Spinal cord (tissue), 10 donors: ENCODE data around the gene ZNF26. TPM values are rescaled to one million over a fixed set of nuclear protein-coding genes. Genes with fewer than 3 reads are reported as not detected.
"Not testable (repeated sequence)": the region's sequence is repeated elsewhere in the genome, so short reads cannot be mapped to it uniquely, and the experiment has no call there.

Source experiments
- DNase-seq, 6 donors: peaks; one replicate each; pipeline versions ENCODE4 v3.0.0 to v3.0.0-alpha.2; 2013 to 2015; ENCODE audit warnings: low spot score in 6 of 6, low read depth in 4 of 6
- H3K27ac ChIP-seq: one replicate; pipeline ENCODE4 v1.5.1; 2013; ENCODE audit warnings: low read depth, low read length, control low read depth
- H3K27me3 ChIP-seq: one replicate; pipeline ENCODE4 v1.6.1; 2013; ENCODE audit warnings: low read length; ENCODE audit not compliant: control insufficient read depth, insufficient read depth
- H3K36me3 ChIP-seq: one replicate; pipeline ENCODE4 v1.6.1; 2013; ENCODE audit warnings: low read length; ENCODE audit not compliant: control insufficient read depth, insufficient read depth
- H3K4me1 ChIP-seq: one replicate; pipeline ENCODE4 v1.6.1; 2013; ENCODE audit warnings: low read length; ENCODE audit not compliant: control insufficient read depth, insufficient read depth
- H3K4me3 ChIP-seq: one replicate; pipeline ENCODE4 v1.5.1; 2013; ENCODE audit warnings: low read depth, low read length, control low read depth
- H3K9me3 ChIP-seq: one replicate; pipeline ENCODE4 v1.6.1; 2013; ENCODE audit warnings: low read length; ENCODE audit not compliant: control insufficient read depth, insufficient read depth
- WGBS: methylation state at CpG from one replicate; pipeline ENCODE4 v1.1.5; 2013; ENCODE audit warnings: missing lambda C conversion rate; ENCODE audit not compliant: insufficient coverage; 5-methylcytosine and 5-hydroxymethylcytosine counted together
- polyA plus RNA-seq, 2 donors: library from polyadenylated mRNA; unstranded; fragments of 120-200 nt; gene quantifications; one replicate each; pipeline ENCODE4 v1.2.1, GENCODE V29; 2013; ENCODE audit not compliant: insufficient read length in 2 of 2
- total RNA-seq, 2 donors: library from RNA; depleted of rRNA in 1 of 2; stranded (reverse); fragments of 120-200 nt in 1 of 2; fragments of >200 nt in 1 of 2; gene quantifications; one replicate each; pipeline versions ENCODE4 v1.2.3 to v1.2.4, GENCODE V29; 2013 to 2014
- donor health status: healthy.

ZNF26 gene
- total and polyA plus RNA-seq, 4 donors: 9.4 to 13.8 (median 11.2) TPM

- no peak for DNase-seq
- WGBS: 70% methylated on average over 11 of the region's 14 CpGs
- no peaks in the 10 kb centered on the region for H3K27me3 ChIP-seq
- peak overlapping the region; percentile 70 for H3K4me3 ChIP-seq
- peaks cover 20% of the 10 kb centered on the region for H3K4me1 ChIP-seq
- peaks cover 17% of the 10 kb centered on the region for H3K9me3 ChIP-seq
- peaks cover 20% of the 10 kb centered on the region for H3K36me3 ChIP-seq
- peak overlapping the region; percentile 93 for H3K27ac ChIP-seq
These were observed 31.6 kb upstream of the ZNF26 start for GRCh38 chr12:132954471-132955048.

- Histone ChIP-seq H3K27ac (peak overlapping the region; percentile 93), H3K4me3 (peak overlapping the region; percentile 70), H3K4me1 (peaks cover 20% of the 10 kb centered on the region), H3K9me3 (peaks cover 10% of the 10 kb centered on the region), H3K36me3 (peaks cover 12% of the 10 kb centered on the region), H3K27me3 (no peaks in the 10 kb centered on the region)
- peak in 5 of 6 donors; percentile 12 to 69 (median 29) for DNase-seq
- 6% methylated on average over 33 of the region's 39 CpGs for WGBS
These were observed 30.8 kb upstream of the ZNF26 start for GRCh38 chr12:132955094-132956010.

GRCh38 chr12:132956011-132956788 is 30.0 kb upstream of the ZNF26 start, which contains the start of gene ZNF605:
Gene ZNF605, minus strand, starts transcription at chr12:132956306. Its CDS starts 10,671 bp downstream, at chr12:132945635.
- peak; percentile 78 to 98 (median 90) for DNase-seq
- peak within 1 kb of the TSS; percentile 83 for H3K4me3 ChIP-seq
- peak within 1 kb of the TSS; percentile 93 for H3K27ac ChIP-seq
- 2% methylated on average over 65 of the region's 67 CpGs for WGBS
- H3K27me3 ChIP-seq: no peaks in the 10 kb centered on the region
- peaks cover 10% of the 10 kb centered on the region for H3K9me3 ChIP-seq
- peaks cover 13% of the 10 kb centered on the region for H3K36me3 ChIP-seq
- H3K4me1 ChIP-seq: peaks cover 20% of the 10 kb centered on the region

GRCh38 chr12:132961790-132962189 is 24.4 kb upstream of the ZNF26 start:
- not testable (repeated sequence) for H3K4me3 ChIP-seq, H3K27me3 ChIP-seq, H3K9me3 ChIP-seq, DNase-seq, H3K4me1 ChIP-seq, H3K27ac ChIP-seq
- WGBS: 100% methylated on average over 7 of the region's 14 CpGs
- peaks cover 32% of the 10 kb centered on the region for H3K36me3 ChIP-seq

- H3K36me3 ChIP-seq: peaks cover 43% of the 10 kb centered on the region
- H3K27ac ChIP-seq, H3K4me3 ChIP-seq, DNase-seq, H3K4me1 ChIP-seq, H3K27me3 ChIP-seq, H3K9me3 ChIP-seq: not testable (repeated sequence)
- 45% methylated on average over 9 of the region's 10 CpGs for WGBS
These were observed 22.2 kb upstream of the ZNF26 start for GRCh38 chr12:132963947-132964346.

GRCh38 chr12:132965796-132966195 is 20.4 kb upstream of the ZNF26 start:
- H3K4me1 ChIP-seq: no peaks in the 10 kb centered on the region
- no peak overlapping the region for H3K4me3 ChIP-seq
- H3K27me3 ChIP-seq: no peaks in the 10 kb centered on the region
- H3K27ac ChIP-seq: no peak overlapping the region
- no peak for DNase-seq
- 100% methylated on average over 5 of the region's 12 CpGs for WGBS
- H3K36me3 ChIP-seq: peaks cover 43% of the 10 kb centered on the region
- H3K9me3 ChIP-seq: peaks cover 11% of the 10 kb centered on the region

GRCh38 chr12:132966676-132967415 is 19.3 kb upstream of the ZNF26 start:
- Histone ChIP-seq H3K27me3 (no peaks in the 10 kb centered on the region), H3K9me3 (peaks cover 11% of the 10 kb centered on the region), H3K4me1 (no peaks in the 10 kb centered on the region), H3K36me3 (peaks cover 39% of the 10 kb centered on the region), H3K4me3 (no peak overlapping the region), H3K27ac (no peak overlapping the region)
- no peak for DNase-seq
- 95% methylated on average over 12 of the region's 12 CpGs for WGBS

- 90% methylated on average over 19 of the region's 21 CpGs for WGBS
- peaks cover 36% of the 10 kb centered on the region for H3K36me3 ChIP-seq
- no peaks in the 10 kb centered on the region for H3K4me1 ChIP-seq
- peaks cover 11% of the 10 kb centered on the region for H3K9me3 ChIP-seq
- no peak overlapping the region for H3K4me3 ChIP-seq
- H3K27me3 ChIP-seq: no peaks in the 10 kb centered on the region
- no peak for DNase-seq
- H3K27ac ChIP-seq: no peak overlapping the region
These were observed 18.4 kb upstream of the ZNF26 start for GRCh38 chr12:132967736-132968135.

GRCh38 chr12:132972374-132972773 is 13.8 kb upstream of the ZNF26 start:
- Histone ChIP-seq H3K27me3 (no peaks in the 10 kb centered on the region), H3K27ac (no peak overlapping the region), H3K4me1 (no peaks in the 10 kb centered on the region), H3K4me3 (no peak overlapping the region), H3K9me3 (peaks cover 12% of the 10 kb centered on the region), H3K36me3 (peaks cover 11% of the 10 kb centered on the region)
- no peak for DNase-seq
- WGBS: no CpG with 5 or more reads among the region's 1 CpG
